Duodenal mucosa (tissue), 2 donors: ENCODE measurements around the gene ALPK1.
"Not testable (repeated sequence)": the region's sequence is repeated elsewhere in the genome, so short reads cannot be mapped to it uniquely, and the experiment has no call there.

ENCODE experiments used
- H3K27ac ChIP-seq: one replicate; pipeline ENCODE4 v1.7.0; 2013; ENCODE audit warnings: low read depth, low read length
- H3K27me3 ChIP-seq, 2 donors: one replicate each; pipeline ENCODE4 v1.7.0; 2013; ENCODE audit warnings: low read length in 2 of 2, control low read depth in 1 of 2; ENCODE audit not compliant: insufficient read depth in 2 of 2, control insufficient read depth in 1 of 2
- H3K36me3 ChIP-seq, 2 donors: one replicate each; pipeline ENCODE4 v1.7.0; 2013; ENCODE audit warnings: low read length in 2 of 2, control low read depth in 1 of 2; ENCODE audit not compliant: insufficient read depth in 2 of 2, control insufficient read depth in 1 of 2
- H3K4me1 ChIP-seq, 2 donors: one replicate each; pipeline ENCODE4 v1.7.0; 2013; ENCODE audit warnings: low read length in 2 of 2, control low read depth in 1 of 2; ENCODE audit not compliant: insufficient read depth in 2 of 2, control insufficient read depth in 1 of 2
- H3K4me3 ChIP-seq, 2 donors: one replicate each; pipeline ENCODE4 v1.7.0; 2013; ENCODE audit warnings: low read length in 2 of 2, low read depth in 1 of 2
- H3K9ac ChIP-seq, 2 donors: one replicate each; pipeline ENCODE4 v1.7.0; 2013; ENCODE audit warnings: low read length in 2 of 2, low read depth in 1 of 2
- H3K9me3 ChIP-seq, 2 donors: one replicate each; pipeline ENCODE4 v1.7.0; 2013; ENCODE audit warnings: low read length in 2 of 2, control low read depth in 1 of 2; ENCODE audit not compliant: control insufficient read depth in 1 of 2

The ALPK1 gene

DNA sequence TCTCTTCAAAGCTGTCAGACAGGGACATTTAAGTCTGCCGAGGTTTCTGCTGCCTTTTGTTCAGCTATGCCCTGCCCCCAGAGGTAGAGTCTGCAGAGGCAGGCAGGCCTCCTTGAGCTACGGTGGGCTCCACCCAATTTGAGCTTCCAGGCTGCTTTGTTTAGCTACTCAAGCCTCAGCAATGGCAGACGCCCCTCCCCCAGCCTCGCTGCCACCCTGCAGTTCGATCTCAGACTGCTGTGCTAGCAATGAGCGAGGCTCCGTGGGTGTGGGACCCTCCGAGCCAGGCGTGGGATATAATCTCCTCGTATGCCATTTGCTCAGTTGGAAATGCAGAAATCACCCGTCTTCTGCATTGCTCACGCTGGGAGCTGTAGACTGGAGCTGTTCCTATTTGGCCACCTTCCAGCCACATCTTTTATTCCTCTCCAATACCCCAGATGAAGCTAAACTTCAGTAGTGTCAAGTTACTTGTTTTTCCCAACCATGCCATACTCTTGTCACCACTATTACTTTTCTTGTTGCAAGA is 12.2 kb downstream of the ALPK1 start:
- H3K36me3 ChIP-seq, H3K9ac ChIP-seq, H3K4me1 ChIP-seq, H3K27ac ChIP-seq, H3K4me3 ChIP-seq, H3K27me3 ChIP-seq, H3K9me3 ChIP-seq: not testable (repeated sequence)

DNA sequence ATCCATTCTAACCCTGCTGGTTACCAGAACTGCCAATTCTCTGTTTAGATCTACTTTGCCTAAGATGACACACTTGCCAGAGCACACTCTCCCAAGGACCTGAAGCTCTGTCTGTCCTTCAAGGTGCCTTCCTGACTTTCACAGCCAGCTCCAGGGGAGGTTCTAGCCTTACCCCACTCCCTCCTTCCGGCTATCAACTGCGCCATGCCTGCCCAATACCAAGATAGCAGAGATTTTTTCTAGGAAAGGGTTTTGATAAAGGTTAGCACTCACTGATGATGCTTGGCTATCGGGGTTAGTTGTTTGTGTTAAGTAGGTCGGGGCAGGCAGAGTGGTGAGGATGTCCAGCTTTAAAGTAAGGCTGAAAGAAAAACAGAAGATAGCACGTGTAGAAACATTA is 14.3 kb downstream of the ALPK1 start:
- Histone ChIP-seq H3K9me3 (no peaks in the 10 kb centered on the region), H3K4me1 (no peaks in the 10 kb centered on the region), H3K9ac (no peak overlapping the region), H3K4me3 (no peak overlapping the region), H3K36me3 (no peaks in the 10 kb centered on the region), H3K27me3 (no peaks in the 10 kb centered on the region), H3K27ac (no peak overlapping the region)

DNA sequence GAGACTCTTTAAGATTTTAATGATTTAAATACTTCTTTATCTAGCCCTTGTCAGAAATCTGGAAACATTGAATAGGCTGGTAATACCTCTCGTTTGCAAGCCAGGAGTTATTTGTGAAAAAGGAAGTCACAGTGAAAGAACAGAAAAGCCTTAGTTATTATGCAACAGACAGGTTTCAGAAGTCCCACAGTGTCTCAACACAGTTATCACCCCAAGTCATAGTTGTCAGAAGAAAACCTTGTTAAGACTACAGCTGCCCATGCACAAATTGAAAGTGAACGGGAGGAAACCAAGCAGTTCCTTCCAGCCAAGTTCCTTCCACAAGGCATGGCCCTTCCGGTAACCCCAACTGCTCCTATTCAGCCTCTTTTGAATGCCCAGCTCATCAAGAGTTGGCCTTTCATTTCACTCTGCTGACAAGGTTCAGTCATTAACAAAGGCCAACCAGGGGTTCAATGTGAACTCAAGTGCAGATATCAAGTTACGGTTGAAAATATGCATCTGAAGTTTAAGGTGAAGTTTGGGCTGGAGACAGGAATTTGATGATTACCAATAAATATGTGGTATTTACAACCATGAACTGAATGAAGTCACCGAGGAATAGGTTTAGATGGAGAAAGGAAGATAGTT is 15.6 kb downstream of the ALPK1 start:
- no peaks in the 10 kb centered on the region for H3K4me1 ChIP-seq
- no peak overlapping the region for H3K9ac ChIP-seq
- H3K36me3 ChIP-seq: no peaks in the 10 kb centered on the region
- H3K27ac ChIP-seq: no peak overlapping the region
- no peaks in the 10 kb centered on the region for H3K9me3 ChIP-seq
- no peak overlapping the region for H3K4me3 ChIP-seq
- no peaks in the 10 kb centered on the region for H3K27me3 ChIP-seq

DNA sequence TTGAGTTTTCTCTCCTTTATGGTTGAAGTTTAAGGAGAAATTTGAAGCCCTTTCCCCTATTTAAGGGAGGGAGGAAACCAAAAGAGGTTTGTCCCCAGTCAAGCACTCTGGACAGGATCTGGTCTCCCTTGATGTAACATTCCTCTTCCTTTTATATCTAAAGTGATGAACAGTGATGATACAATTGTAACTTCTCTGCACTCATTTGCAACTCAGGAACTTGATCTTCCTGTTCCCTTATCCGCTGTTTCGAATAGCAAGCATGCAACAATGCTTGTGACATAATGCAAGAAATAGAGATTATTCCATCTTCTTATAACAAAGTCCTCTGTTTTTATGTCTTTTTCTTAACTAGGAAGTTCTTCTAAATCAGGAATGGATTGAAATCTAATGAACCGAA is 18.3 kb downstream of the ALPK1 start:
- Histone ChIP-seq H3K27me3 (no peaks in the 10 kb centered on the region), H3K36me3 (no peaks in the 10 kb centered on the region), H3K4me3 (no peak overlapping the region), H3K27ac (no peak overlapping the region), H3K9ac (no peak overlapping the region), H3K9me3 (no peaks in the 10 kb centered on the region), H3K4me1 (peaks cover 0 to 4% of the 10 kb centered on the region in 2 donors)

DNA sequence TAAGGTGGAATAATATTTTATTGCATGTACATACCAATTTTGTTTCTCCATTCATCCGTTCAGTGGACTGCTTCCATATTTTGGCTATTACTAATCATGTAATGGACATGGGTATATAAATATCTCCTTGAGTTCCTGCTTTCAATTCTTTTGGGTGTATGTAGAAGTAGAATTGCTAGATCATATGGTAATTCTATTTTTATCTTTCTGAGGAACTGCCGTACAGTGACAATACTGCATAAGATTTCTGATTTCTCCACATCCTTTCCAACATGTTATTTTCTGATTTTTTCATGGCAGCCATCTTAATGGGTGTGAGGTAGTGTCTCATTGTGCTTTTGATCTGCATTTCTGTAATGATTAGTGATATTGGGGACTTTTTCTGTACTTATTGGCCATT is 19.2 kb downstream of the ALPK1 start:
- Histone ChIP-seq H3K4me3 (no peak overlapping the region), H3K36me3 (no peaks in the 10 kb centered on the region), H3K27ac (no peak overlapping the region), H3K9ac (no peak overlapping the region), H3K27me3 (no peaks in the 10 kb centered on the region), H3K4me1 (peaks cover 0 to 4% of the 10 kb centered on the region in 2 donors), H3K9me3 (no peaks in the 10 kb centered on the region)

DNA sequence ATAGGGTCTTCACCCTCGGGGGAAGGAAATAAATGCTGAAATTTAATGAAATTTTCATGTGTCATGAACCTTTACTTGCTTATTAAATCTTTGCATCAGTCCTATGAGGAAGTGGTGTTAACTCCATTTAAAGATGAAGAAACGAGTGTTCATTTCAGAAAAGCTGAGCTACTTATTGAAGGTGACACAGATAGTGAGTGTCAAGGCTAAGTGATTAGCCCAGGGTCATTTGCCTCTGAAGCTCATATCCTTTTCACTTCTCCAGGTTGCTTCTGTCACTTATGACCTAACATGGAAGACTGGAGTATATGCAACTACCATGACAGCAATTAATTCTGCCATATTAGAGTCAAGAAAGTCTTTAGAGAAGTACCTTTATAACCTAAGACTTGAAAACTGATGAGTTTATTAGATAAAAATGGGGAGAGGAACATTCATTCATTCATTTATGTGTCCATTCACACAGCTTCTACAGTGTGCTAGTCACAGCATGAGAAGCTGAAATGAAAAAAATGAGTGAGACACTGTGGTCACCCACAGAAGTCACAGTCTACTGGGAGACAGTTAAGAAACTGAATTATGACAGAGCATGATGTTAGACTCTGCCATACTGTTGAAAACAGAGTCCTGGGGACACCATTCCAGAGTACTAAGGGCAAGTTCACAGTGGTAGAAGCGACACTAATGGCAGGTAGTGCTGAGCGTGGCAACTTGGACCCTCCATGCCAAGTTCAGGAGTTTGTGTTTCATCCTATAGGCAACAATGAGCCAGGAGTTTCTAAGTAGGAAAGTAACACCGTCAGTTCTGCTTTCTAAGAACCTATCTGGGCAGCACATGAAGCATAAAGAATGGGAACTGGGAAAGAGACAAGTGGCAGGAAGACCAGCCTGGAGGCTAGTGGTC is 21.3 kb downstream of the ALPK1 start:
- Histone ChIP-seq H3K4me3 (no peak overlapping the region), H3K27me3 (no peaks in the 10 kb centered on the region), H3K36me3 (no peaks in the 10 kb centered on the region), H3K9ac (no peak overlapping the region), H3K9me3 (no peaks in the 10 kb centered on the region), H3K4me1 (peaks cover 0 to 4% of the 10 kb centered on the region in 2 donors), H3K27ac (no peak overlapping the region)

DNA sequence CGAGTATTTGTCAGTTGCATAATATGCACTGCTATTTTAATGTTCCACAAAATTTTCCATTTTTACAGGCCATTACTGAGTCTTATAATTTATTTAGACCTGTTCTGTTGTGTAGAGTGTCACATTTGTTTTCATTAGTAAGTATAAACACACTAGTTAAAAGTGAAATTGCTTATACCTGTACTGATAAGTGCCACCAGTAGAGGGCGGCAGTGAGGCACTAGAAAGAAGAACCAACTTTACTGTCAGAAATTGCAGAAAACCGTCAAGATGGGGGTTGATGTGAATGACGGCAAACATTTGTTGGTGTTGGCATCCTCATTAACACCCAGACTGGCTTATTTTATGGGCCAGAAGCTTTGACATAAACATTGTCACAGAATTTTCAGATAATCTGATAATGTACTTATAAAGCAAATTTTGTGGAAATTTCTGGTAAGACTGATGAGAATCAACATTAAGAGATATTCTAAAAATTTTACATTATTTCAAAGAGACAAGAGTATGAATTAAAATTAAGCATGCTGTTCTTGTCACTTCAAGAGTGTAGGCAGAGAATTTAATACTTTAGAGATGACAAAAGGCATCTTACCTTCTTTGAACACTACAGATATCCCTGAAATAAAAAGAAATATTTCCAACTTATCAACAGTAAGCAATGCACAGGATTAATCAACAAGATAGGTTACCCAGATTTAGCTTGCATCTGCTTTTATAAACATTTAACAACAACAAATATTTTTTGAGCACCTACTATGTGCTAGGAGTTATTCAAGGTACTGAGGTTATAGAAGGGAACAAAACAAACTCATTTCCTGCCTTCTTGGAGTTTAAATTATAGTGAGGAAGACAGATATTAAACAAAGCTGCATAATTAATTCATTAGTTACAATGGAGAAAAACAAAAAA is 24.9 kb downstream of the ALPK1 start:
- Histone ChIP-seq H3K27me3 (no peaks in the 10 kb centered on the region), H3K27ac (no peak overlapping the region), H3K4me3 (no peak overlapping the region), H3K36me3 (peaks cover 0 to 4% of the 10 kb centered on the region in 2 donors), H3K9ac (no peak overlapping the region), H3K9me3 (no peaks in the 10 kb centered on the region), H3K4me1 (peaks cover 0 to 4% of the 10 kb centered on the region in 2 donors)

DNA sequence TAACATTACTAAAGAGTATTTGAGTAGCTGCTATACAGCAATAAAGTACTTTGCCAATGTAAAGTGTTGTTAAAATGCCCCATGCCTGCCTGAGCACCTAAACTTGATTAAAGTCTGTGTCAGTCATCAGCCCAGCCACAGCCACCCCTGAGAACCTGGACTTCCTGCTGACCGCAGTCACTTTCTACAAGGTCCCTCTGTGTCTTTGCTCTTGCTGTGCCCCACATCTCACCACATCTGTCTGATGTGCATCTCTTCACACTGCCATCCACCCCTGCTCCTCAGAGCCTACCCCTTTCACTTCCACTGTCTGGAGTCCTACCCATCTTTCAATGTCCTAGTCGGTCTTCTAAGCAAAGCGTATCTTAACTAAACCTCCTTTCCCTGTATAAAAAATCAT is 25.7 kb downstream of the ALPK1 start:
- Histone ChIP-seq H3K9me3 (no peaks in the 10 kb centered on the region), H3K27me3 (no peaks in the 10 kb centered on the region), H3K9ac (no peak overlapping the region), H3K27ac (no peak overlapping the region), H3K4me3 (no peak overlapping the region), H3K36me3 (peaks cover 0 to 4% of the 10 kb centered on the region in 2 donors), H3K4me1 (peaks cover 0 to 4% of the 10 kb centered on the region in 2 donors)

DNA sequence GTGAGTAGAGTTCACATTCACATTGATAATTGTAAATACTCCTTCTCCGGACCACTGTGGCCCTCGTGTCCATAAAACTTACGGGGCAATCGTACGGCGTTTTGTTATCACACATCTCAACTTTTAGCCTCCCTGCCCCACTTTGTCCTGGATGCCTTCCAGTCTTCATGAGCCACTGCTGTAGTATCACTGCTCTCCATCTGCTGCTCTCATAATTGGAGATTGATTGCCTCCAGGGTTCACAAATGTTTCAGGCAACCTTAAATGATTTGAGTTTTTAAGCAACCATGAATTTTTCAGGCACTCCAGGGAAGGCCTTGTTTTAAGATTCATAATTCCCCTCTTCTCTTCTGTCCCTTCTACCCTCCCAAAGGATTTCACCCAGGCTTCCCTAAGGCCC is 28.4 kb downstream of the ALPK1 start:
- H3K4me3 ChIP-seq: no peak overlapping the region
- peaks cover 0 to 4% of the 10 kb centered on the region in 2 donors for H3K36me3 ChIP-seq
- H3K9ac ChIP-seq: no peak overlapping the region
- H3K9me3 ChIP-seq: no peaks in the 10 kb centered on the region
- no peak overlapping the region for H3K27ac ChIP-seq
- H3K27me3 ChIP-seq: no peaks in the 10 kb centered on the region
- H3K4me1 ChIP-seq: no peaks in the 10 kb centered on the region
